22Rv1 (cell line): ENCODE measurements around the gene OST4.

Source experiments
- ZFX ChIP-seq: fragments of 450-650 bp; IDR thresholded peaks from 2 replicates; pipeline ENCODE4 v1.6.1; 2017; ENCODE audit warnings: antibody characterized with exemption, borderline replicate concordance
- TF ChIP-seq, protein P1 (sequence below): fragments of 450-650 bp; IDR thresholded peaks from 2 replicates; pipeline ENCODE4 v1.5.1; 2017; ENCODE audit warnings: mild to moderate bottlenecking

GRCh38 chr2:27088634-27089033 lies 17.2 kb upstream of the OST4 start:
- TF ChIP-seq, protein P1, sequence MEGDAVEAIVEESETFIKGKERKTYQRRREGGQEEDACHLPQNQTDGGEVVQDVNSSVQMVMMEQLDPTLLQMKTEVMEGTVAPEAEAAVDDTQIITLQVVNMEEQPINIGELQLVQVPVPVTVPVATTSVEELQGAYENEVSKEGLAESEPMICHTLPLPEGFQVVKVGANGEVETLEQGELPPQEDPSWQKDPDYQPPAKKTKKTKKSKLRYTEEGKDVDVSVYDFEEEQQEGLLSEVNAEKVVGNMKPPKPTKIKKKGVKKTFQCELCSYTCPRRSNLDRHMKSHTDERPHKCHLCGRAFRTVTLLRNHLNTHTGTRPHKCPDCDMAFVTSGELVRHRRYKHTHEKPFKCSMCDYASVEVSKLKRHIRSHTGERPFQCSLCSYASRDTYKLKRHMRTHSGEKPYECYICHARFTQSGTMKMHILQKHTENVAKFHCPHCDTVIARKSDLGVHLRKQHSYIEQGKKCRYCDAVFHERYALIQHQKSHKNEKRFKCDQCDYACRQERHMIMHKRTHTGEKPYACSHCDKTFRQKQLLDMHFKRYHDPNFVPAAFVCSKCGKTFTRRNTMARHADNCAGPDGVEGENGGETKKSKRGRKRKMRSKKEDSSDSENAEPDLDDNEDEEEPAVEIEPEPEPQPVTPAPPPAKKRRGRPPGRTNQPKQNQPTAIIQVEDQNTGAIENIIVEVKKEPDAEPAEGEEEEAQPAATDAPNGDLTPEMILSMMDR: no peak
- no peak for TF ChIP-seq ZFX
